ENCODE results near the gene GULP1.

Gene GULP1

DNA sequence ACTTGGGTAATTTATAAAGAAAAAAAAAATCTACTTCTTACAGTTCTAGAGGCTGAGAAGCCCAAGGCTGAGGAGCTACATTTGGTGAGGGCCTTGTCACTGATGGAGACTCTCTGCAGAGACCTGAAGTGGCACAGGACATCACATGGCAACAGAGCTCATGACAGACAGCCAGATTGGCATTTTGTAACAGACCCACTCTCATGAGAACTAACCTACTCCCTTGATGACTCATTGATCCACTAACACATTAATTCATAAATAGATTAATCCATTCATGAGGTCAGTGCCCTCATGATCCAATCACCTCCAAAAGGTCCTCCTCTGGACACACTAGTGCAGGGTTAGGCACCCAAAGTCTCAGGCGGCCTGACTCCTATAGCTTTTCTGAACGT is 318.4 kb downstream of the GULP1 start:
- DNase-seq: no peak

DNA sequence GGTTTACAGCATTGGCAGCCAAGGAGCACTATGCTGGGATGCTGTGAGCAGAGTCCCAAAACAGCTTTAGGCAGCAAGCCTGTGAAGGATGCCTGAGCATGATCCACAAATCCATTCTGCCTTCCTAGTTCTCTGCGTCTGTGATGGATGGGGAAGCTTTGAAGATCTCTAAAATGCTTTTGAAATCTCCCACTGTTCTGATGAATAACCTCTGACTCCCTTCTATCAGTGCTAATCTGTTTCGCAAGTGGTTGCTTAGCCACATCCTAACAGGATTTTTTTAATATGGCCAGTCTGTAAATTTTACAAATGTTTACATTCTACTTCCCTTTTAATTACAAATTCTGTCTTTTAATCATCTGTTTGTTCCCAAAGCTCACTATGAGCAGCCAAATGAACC is 319.2 kb downstream of the GULP1 start:
- DNase-seq: no peak

DNA sequence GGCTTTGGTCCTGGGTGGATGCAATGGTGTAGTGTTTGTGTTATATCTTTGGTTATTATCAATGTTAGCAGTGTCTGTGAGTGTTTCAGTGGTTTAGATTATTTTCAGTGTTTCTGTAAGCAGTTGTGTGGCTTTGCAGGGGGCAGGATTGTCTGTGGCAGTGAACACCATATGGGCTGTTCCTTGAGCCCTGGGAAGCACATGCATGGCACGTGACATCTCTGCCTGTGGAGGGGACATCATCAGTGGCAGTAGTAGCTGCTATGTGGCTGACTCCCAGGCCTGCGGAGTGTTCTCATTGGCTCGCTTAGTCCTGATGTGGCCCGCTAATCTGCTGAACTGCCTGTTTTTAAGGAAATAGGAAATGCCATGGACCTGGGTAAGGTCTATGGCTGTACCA is 327.5 kb downstream of the GULP1 start:
- no peak for DNase-seq

DNA sequence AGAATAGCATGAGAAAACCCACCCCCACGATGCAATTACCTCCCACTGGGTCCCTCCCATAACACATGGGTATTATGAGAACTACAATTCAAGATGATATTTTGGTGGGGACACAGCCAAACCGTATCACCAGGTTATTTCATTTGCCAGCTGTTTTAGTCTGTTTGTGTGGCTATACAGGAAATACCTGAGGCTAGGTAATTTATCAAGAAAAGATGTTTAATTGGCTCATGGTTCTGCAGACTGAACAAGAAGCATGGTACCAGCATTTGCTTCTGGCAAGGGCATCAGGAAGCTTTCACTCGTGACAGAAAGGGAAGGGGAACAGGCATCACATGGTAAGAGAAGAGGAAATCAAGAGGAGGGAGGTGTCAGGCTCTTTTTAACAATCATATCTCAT is 329.2 kb downstream of the GULP1 start:
- no peak for DNase-seq

DNA sequence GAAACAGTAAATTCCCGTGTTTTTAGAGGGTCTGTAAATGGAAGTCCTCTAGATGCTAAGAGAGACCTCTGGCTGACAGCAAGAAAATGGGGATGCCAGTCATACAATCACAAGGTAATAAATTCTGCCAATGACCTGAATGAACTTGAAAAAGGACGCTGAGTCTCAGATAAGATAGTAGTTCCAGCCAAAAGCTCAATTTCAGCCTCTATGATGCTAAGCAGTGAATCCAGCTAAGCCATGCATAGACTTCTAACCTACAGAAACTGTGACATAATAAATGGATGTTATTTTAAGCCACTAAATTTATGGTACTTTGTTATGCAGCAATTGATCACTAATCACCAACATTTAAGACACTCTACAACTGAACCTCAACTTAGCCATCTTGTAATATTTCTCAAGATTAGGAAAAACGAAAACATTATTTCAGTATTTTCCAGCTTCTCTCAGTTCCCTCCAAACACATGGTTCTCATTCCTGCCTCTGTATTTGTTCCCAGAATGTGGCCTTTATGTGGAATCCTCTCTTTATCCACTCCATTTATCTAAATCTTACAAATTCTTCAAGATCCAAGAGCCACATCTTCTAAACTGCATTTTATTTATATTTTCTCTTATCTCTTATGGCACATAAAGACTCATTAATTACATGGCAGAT is 331.1 kb downstream of the GULP1 start:
- DNase-seq: no peak

DNA sequence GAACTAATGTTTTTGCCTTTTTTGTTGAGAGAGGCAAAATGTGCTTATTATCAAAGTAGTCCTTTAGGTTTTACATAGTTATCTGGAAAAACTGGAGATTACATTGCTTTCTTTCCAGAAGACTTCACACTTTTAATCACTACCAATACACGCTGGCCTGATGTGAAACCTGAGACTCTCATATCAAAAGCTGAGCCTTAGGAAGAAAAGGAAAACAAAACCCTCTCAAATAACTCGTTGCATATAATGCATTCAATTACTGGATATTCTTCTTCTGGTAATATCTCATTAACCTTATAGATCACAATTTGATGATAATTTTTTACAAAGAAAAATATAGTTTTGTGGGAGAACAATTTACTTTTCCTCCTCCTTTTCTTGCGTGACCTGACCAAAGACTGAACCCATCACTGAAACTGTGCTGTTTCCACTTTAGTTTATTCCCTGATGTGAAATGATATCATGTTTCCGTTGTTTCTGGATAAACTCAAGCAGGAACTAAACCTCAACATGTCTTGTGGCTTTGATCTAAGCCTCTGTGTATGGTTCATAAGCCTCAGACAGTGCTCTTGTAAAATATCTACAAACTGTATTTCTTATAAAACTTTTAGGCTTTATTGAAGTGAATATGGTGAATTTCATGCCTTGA is 332.4 kb downstream of the GULP1 start:
- DNase-seq: peak; percentile 12

DNA sequence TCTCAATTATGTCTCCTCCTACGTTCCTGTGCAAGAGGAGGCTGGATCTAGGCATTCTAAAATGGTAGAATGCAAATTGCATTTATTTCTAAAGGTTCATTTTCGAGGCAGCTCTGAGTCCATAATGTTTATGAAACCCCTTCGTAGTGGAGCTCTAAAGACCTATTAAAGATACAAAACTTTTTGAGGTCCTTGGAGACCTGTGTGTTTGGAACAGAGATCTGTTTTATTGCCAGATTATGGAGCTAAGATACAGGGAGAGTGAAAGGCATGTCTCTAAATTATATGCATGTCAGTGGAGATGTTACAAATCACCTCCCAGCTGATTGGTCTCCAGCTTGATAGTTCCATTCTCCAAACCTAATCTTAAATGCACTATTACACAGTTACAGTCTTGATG is 335.8 kb downstream of the GULP1 start:
- DNase-seq: no peak

DNA sequence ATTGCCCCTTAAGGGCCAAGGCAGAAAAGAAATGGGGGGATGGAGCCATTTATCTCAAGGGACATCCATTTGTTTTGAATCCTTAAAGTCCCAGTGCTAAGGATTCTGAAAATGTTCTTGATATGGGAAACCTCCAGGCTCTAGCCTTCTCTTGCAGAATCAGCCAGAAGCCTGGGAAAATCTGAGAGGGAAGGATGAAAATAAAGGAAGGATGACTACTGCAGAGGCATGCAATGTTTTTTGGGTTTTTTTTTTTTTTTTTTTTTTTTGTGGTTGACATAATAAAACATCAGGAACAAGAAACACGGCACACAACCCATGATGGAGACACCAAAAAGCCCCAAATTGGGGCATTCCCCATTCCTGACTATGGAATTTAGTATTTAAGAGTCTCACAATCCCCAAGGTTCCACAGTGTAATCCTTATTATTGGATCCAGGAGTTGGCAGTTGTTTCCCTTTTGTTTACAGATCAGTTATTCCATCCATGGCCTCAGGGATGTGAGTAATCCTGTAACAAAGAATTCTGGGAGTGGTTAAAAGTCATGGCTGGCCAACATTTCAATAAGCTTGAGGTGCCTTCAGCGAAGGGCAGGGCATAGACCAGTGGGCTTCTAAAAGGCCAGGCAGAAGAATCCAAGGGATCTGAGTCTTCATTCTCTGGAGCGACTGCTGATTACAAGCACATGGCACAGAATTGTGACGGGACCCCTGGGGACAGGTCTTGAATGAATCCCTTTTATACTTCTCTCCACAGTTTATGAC is 337.5 kb downstream of the GULP1 start:
- DNase-seq: no peak

DNA sequence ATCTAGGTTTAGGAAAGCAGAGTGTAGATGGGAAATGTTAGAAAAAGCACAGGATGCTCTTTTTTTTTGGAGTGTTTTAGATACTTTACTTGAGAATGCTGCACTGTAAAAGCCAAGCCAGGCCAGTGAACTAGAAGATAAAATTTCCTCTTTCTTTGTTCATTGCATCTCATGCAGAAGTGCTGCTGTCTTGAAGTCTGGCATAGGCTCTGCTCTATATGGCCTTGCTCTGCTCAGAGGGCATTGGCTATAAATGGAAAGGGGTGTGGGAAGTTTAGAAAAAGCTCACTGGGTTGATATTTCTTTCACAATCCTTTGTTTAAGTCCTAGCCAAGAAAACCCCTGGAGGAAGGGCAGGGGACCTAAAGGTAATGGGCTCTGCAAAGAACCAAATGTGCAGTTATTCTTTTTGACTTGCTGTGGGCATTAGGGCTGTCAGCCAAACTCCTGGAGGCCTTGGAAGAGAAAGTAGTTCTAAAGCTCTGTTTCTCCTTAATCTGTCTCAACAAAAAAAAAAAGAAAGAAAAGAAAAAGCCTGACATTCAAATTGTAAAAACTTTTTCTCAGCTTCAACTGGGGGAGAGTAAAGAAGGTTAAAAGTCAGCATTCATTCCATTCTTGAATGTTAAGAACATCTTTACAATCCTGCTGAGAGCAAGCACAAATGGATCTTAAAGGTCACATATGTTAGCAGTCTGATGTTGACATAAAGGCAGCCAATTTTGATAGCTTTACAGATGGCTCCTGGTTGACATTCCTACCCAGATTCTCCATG is 338.3 kb downstream of the GULP1 start:
- DNase-seq: no peak

DNA sequence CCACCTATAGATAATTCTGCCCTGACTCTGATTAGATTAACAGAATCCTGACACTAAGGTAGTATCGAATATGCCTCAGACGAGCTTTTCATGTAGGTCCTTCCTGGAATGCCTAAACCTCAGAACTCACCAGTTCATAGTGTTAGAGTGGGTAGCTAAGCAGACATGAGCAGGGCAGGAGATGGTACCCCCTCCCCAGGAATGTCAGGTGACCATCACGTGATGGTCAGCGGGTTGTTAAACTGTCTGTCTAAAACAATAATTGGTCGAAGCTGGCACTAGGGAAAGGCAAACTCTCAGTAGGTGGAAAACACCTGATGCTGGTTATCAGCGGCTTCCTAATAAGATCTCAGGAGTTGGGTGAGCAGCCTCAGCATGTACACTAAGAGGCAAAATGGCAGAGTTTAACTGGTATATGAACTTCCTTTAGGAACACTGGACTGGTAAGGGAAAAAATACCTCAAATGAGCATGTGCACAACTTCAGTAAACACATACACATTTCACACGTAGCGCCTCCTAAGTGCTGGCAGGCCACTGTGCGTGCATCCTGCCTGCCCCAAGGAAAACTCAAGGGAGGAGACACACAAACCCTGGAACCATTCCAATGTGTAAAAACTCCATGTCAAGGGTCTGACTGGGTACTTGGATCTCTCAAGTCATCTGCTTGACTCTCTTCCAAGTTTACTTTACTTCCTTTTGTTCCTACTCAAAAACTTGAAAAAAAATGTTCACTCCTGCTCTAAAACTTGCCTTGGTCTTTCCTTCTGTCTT is 339.5 kb downstream of the GULP1 start:
- no peak for DNase-seq

DNA sequence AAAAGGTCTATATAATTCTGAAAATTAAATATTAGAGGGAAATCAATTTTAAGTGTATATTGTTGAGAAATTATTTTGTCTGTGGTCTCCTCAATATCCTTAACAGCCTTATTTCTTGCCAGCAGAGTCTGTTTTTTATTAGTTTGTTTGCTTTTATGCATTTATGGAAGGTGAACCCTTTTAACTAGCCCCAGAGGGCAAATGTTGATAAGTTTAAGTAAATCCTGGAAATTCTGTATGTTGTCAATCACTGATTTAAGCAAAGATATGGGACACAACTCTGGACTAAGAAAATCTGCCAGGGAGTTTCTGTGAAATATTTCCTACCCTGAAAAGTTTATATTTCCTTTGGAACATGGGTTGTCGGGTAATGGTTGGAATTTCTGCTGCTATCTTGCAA is 343.0 kb downstream of the GULP1 start:
- DNase-seq: no peak

Data from COR-L47 (cell line).